DMS53 treated with DMSO at 0.1 percent for 48 hours (cell line): ENCODE measurements around the gene CEMIP.
"Not testable (repeated sequence)": the region's sequence is repeated elsewhere in the genome, so short reads cannot be mapped to it uniquely, and the experiment has no call there.

Experiments
- DNase-seq: peaks from one replicate; lab custom pipeline; 2025; ENCODE audit not compliant: unreplicated experiment; lab: John Stamatoyannopoulos, UW

Gene CEMIP

GRCh38 chr15:80755885-80756284 lies 23.3 kb upstream of the CEMIP start:
- no peak for DNase-seq

- DNase-seq, result no peak
Measured at GRCh38 chr15:80758130-80758745, 20.9 kb upstream of the CEMIP start.

- DNase-seq, result no peak
Measured at GRCh38 chr15:80760960-80761359, 18.2 kb upstream of the CEMIP start.

GRCh38 chr15:80761754-80762153 lies 17.4 kb upstream of the CEMIP start:
- DNase-seq, result no peak

GRCh38 chr15:80763235-80763634 lies 15.9 kb upstream of the CEMIP start:
- not testable (repeated sequence) for DNase-seq

- no peak for DNase-seq
Measured at GRCh38 chr15:80764535-80764934, 14.6 kb upstream of the CEMIP start.

GRCh38 chr15:80766275-80766674 lies 12.9 kb upstream of the CEMIP start:
- no peak for DNase-seq

GRCh38 chr15:80768158-80768557 lies 11.0 kb upstream of the CEMIP start:
- DNase-seq, result no peak

- no peak for DNase-seq
Measured at GRCh38 chr15:80769153-80769828, 9.9 kb upstream of the CEMIP start.

GRCh38 chr15:80769829-80770705 lies 9.1 kb upstream of the CEMIP start:
- no peak for DNase-seq

- DNase-seq, result no peak
Measured at GRCh38 chr15:80773122-80773551, 6.0 kb upstream of the CEMIP start.

GRCh38 chr15:80773792-80774352 lies 5.3 kb upstream of the CEMIP start:
- DNase-seq, result no peak

GRCh38 chr15:80774486-80774885 lies 4.7 kb upstream of the CEMIP start:
- no peak for DNase-seq

- no peak for DNase-seq
Measured at GRCh38 chr15:80775338-80775737, 3.8 kb upstream of the CEMIP start.

- peak; percentile 70 for DNase-seq
Measured at GRCh38 chr15:80776420-80777045, 2.6 kb upstream of the CEMIP start.

- no peak for DNase-seq
Measured at GRCh38 chr15:80777137-80777536, 2.0 kb upstream of the CEMIP start.

- DNase-seq, result peak; percentile 6
Measured at GRCh38 chr15:80777826-80778620, 1.1 kb upstream of the CEMIP start.

GRCh38 chr15:80778621-80778963 lies 578 bp upstream of the CEMIP start:
- no peak for DNase-seq

GRCh38 chr15:80779658-80780415 lies 667 bp downstream of the CEMIP start:
- peak; percentile 42 for DNase-seq
